GM12878 (cell line): Measurements from ENCODE around the gene SCYGR2. TPM values are rescaled to one million over a fixed set of nuclear protein-coding genes. Genes with fewer than 3 reads are reported as not detected.

Experiments used
- ATAC-seq: fragments of 200-7000 bp; cut with Tn5 transposase; 3 replicates; pipeline ENCODE4 v1.9.1; 2020; ENCODE audit warnings: mild to moderate bottlenecking, moderate library complexity
- BruUV-seq: library from RNA; stranded (reverse); fragments of 400-500 nt; replicated peaks from 2 replicates; lab custom pipeline; 2021; lab: Mats Ljungman, UMichigan
- CTCF ChIA-PET: fragments of 300-600 bp; sonication (Branson Sonifier 250); formaldehyde crosslinking; extraction: SDS; loops from one replicate; lab custom pipeline; 2021; ENCODE audit warnings: inconsistent platforms; lab: Yijun Ruan, JAX
- POLR2A ChIA-PET: fragments of 350-600 bp; formaldehyde crosslinking; extraction: SDS; loops from one replicate; lab custom pipeline; 2021; ENCODE audit warnings: inconsistent platforms; lab: Charles Lee
- RAD21 ChIA-PET: fragments of 300-600 bp; sonication (Branson Sonifier 250); formaldehyde crosslinking; loops from one replicate; lab custom pipeline; 2023; ENCODE audit warnings: antibody characterized with exemption; ENCODE audit not compliant: unreplicated experiment; lab: Charles Lee
- SMC1A ChIA-PET: fragments of 300-600 bp; sonication (Branson Sonifier 250); formaldehyde crosslinking; loops from one replicate; lab custom pipeline; 2023; ENCODE audit not compliant: unreplicated experiment, uncharacterized antibody; lab: Charles Lee
- DNase-seq: peaks from one replicate; pipeline ENCODE4 v3.0.0-alpha.2; 2011; ENCODE audit warnings: low read depth, low spot score
- FAIRE-seq: peaks from 3 replicates; lab custom pipeline; 2011; peaks lifted over from hg19 to GRCh38; lab: Jason Lieb, UNC
- H2AFZ ChIP-seq: 2 replicates; pipeline ENCODE4 v1.6.0; 2011; ENCODE audit warnings: low read depth, low read length, control low read depth; ENCODE audit not compliant: control insufficient read depth
- H3K27ac ChIP-seq: 2 replicates; pipeline ENCODE4 v1.5.1; 2011; ENCODE audit warnings: control low read depth; ENCODE audit not compliant: control insufficient read depth, insufficient read depth
- H3K27me3 ChIP-seq, 2 experiments: replicated peaks in 1 of 2; 2 replicates each; pipeline versions ENCODE4 v1.6.0 to v1.6.1; 2011; ENCODE audit warnings: low read length in 1 of 2; ENCODE audit not compliant: control insufficient read depth in 2 of 2, insufficient read depth in 2 of 2
- H3K36me3 ChIP-seq, 2 experiments: 2 replicates each; pipeline ENCODE4 v1.5.1; 2011; ENCODE audit warnings: low read length in 1 of 2; ENCODE audit not compliant: control insufficient read depth in 2 of 2, insufficient read depth in 2 of 2
- H3K4me1 ChIP-seq: 2 replicates; pipeline ENCODE4 v1.6.1; 2011; ENCODE audit warnings: mild to moderate bottlenecking, low read length, moderate library complexity, mixed read lengths; ENCODE audit not compliant: control insufficient read depth, insufficient read depth
- H3K4me2 ChIP-seq: 2 replicates; pipeline ENCODE4 v1.6.0; 2011; ENCODE audit warnings: control low read depth; ENCODE audit not compliant: control insufficient read depth, insufficient read depth
- H3K4me3 ChIP-seq: fragments of 200-600 bp; sonication (generic); 2 replicates; pipeline ENCODE4 v1.5.1; 2016
- H3K79me2 ChIP-seq: 2 replicates; pipeline ENCODE4 v1.6.0; 2011; ENCODE audit warnings: low read length; ENCODE audit not compliant: control insufficient read depth, insufficient read depth
- H3K9ac ChIP-seq: 2 replicates; pipeline ENCODE4 v1.8.0; 2011; ENCODE audit warnings: low read length, control low read depth, mixed read lengths; ENCODE audit not compliant: control insufficient read depth, insufficient read depth
- H3K9me3 ChIP-seq: replicated peaks from 3 replicates; pipeline ENCODE4 v1.5.1; 2011; ENCODE audit warnings: mild to moderate bottlenecking, low read length; ENCODE audit not compliant: control insufficient read depth, insufficient read depth
- H4K20me1 ChIP-seq: 2 replicates; pipeline ENCODE4 v1.6.0; 2011; ENCODE audit not compliant: control insufficient read depth, insufficient read depth
- ATF2 ChIP-seq: IDR thresholded peaks from 2 replicates; pipeline ENCODE4 v1.6.1; 2012; ENCODE audit warnings: low read length, inconsistent platforms
- ATF3 ChIP-seq: IDR thresholded peaks from 2 replicates; pipeline ENCODE4 v1.6.1; 2011; ENCODE audit warnings: low read depth, mild to moderate bottlenecking, low read length, moderate library complexity, borderline replicate concordance; ENCODE audit errors: extremely low read depth
- BHLHE40 ChIP-seq, 2 experiments: fragments of 450-650 bp in 1 of 2; IDR thresholded peaks; 2 replicates each; pipeline ENCODE4 v1.6.1; 2011 to 2017; ENCODE audit warnings: low read depth in 2 of 2, borderline replicate concordance in 1 of 2, improper control_type of control experiment in 1 of 2, low read length in 1 of 2, mild to moderate bottlenecking in 1 of 2
- BMI1 ChIP-seq: fragments of 450-650 bp; IDR thresholded peaks from 2 replicates; pipeline ENCODE4 v1.6.1; 2016; ENCODE audit warnings: mild to moderate bottlenecking, moderate library complexity, borderline replicate concordance
- CEBPZ ChIP-seq: fragments of 150-350 bp; IDR thresholded peaks from 2 replicates; pipeline ENCODE4 v1.6.1; 2016; ENCODE audit warnings: low read depth, low read length
- CHD2 ChIP-seq: IDR thresholded peaks from 2 replicates; pipeline ENCODE4 v1.6.1; 2011; ENCODE audit warnings: low read depth, low read length, improper control_type of control experiment, borderline replicate concordance
- GABPA ChIP-seq: IDR thresholded peaks from 2 replicates; pipeline ENCODE4 v1.6.1; 2014; ENCODE audit warnings: antibody characterized with exemption, low read depth, mild to moderate bottlenecking, inconsistent platforms
- HDGF ChIP-seq: fragments of 450-650 bp; IDR thresholded peaks from 2 replicates; pipeline ENCODE4 v1.6.1; 2016; ENCODE audit warnings: antibody characterized with exemption
- LARP7 ChIP-seq: fragments of 450-650 bp; IDR thresholded peaks from 2 replicates; pipeline ENCODE4 v1.6.1; 2017; ENCODE audit warnings: mild to moderate bottlenecking
- NFXL1 ChIP-seq: fragments of 450-650 bp; IDR thresholded peaks from 2 replicates; pipeline ENCODE4 v1.6.1; 2017; ENCODE audit warnings: antibody characterized with exemption, mild to moderate bottlenecking, borderline replicate concordance
- NRF1 ChIP-seq: conservative IDR thresholded peaks from 2 replicates; pipeline ENCODE4 v1.6.1; 2011; ENCODE audit warnings: mild to moderate bottlenecking, low read depth, low read length, improper control_type of control experiment
- PKNOX1 ChIP-seq: fragments of 450-650 bp; IDR thresholded peaks from 2 replicates; pipeline ENCODE4 v1.6.1; 2016; ENCODE audit warnings: mild to moderate bottlenecking
- PML ChIP-seq: IDR thresholded peaks from 2 replicates; pipeline ENCODE4 v1.6.1; 2012; ENCODE audit warnings: low read length, inconsistent platforms
- POLR2AphosphoS5 ChIP-seq: IDR thresholded peaks from 2 replicates; pipeline ENCODE4 v1.6.1; 2011; ENCODE audit warnings: mild to moderate bottlenecking, low read length, inconsistent platforms
- RB1 ChIP-seq: fragments of 450-650 bp; formaldehyde crosslinking; IDR thresholded peaks from 2 replicates; pipeline ENCODE4 v1.6.1; 2017; ENCODE audit warnings: mild to moderate bottlenecking, borderline replicate concordance
- TCF12 ChIP-seq: IDR thresholded peaks from 2 replicates; pipeline ENCODE4 v1.6.1; 2011; ENCODE audit warnings: low read depth, mild to moderate bottlenecking, low read length
- USF2 ChIP-seq: IDR thresholded peaks from 2 replicates; pipeline ENCODE4 v1.6.1; 2011; ENCODE audit warnings: low read depth, low read length, improper control_type of control experiment, borderline replicate concordance
- WRNIP1 ChIP-seq: IDR thresholded peaks from 2 replicates; pipeline ENCODE4 v1.6.1; 2011; ENCODE audit warnings: low read depth, low read length, improper control_type of control experiment, borderline replicate concordance
- in situ Hi-C: fragments of 300-500 bp; cut with MboI; formaldehyde crosslinking; loops from 9 replicates; pipeline ENCODE4 v1.14.3; 2018; ENCODE audit warnings: mixed read lengths
- intact Hi-C: fragments of 100-400 bp; cut with micrococcal nuclease; formaldehyde crosslinking; loops from one replicate; pipeline ENCODE4 v1.14.2; 2022; ENCODE audit not compliant: unreplicated experiment
- polyA plus RNA-seq, 11 experiments: library from polyadenylated mRNA; depleted of rRNA in 4 of 11; unstranded in 6 of 11; stranded (reverse) in 5 of 11; fragments of >200 nt; fragmentation: Nextera tagmentation in 4 of 11; fragmentation: Illumina TruSeq in 1 of 11; extraction: Ambion mirVana in 4 of 11; extraction: Trizol in 1 of 11; gene quantifications; 1 replicate in 1 of 11; 2 replicates in 10 of 11; pipeline versions ENCODE4 v1.2.1 to v1.2.3, GENCODE V29; 2011 to 2016; ENCODE audit warnings: inconsistent platforms in 2 of 11, missing spikeins in 2 of 11, low read depth in 1 of 11
- total RNA-seq, 4 experiments: library from RNA; depleted of rRNA in 3 of 4; stranded (reverse); fragments of >200 nt in 3 of 4; fragmentation: Illumina TruSeq in 1 of 4; extraction: Trizol in 1 of 4; gene quantifications; 2 replicates each; pipeline versions ENCODE4 v1.2.1 to v1.2.3, GENCODE V29; 2013 to 2021

Gene SCYGR2
- total and polyA plus RNA-seq, 10 of the 15 experiments (the other 5 are each of a cell fraction or from before 2014, with no cell fraction given): not detected

DNA sequence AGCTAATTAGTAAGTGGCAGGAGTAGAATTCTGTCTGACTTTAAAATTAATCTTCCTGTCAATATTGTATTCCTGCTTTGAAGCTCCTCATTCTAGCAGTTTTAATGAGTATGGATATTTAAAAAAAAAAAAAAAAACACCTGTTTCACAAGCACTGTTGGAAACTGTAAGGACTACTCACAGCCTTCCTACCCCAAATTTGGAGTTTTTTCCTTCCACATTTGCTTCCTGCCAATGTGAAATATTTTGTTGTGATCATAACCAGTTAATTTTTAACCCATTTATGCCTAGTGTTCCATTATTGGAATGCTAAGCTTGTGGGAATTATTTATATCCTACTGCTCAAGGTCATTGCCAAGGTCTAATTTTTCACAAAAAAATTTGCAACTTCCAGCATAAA, 36.1 kb upstream of the SCYGR2 start:
- intact Hi-C loops: no loop called here
- POLR2A ChIA-PET: interaction anchor here (0.7 kb wide), 1 partner anchor 255 kb away, joined by 4 read pairs; no protein-coding TSS in a partner anchor
- Histone ChIP-seq H3K36me3 (0 out of 4 replicates have a peak, but pooled peaks cover 0 to 2% of the 10 kb centered on the region in 2 experiments), H3K9ac (no peak overlapping the region), H3K4me3 (no peak overlapping the region), H3K4me1 (no peaks in the 10 kb centered on the region), H4K20me1 (no peaks in the 10 kb centered on the region), H3K27ac (no peak overlapping the region), H3K4me2 (no peak overlapping the region), H3K27me3 (no peaks in the 10 kb centered on the region), H2AFZ (no peak overlapping the region), H3K9me3 (no peaks in the 10 kb centered on the region), H3K79me2 (no peaks in the 10 kb centered on the region)
- BruUV-seq: no TSS peak
- no peak for DNase-seq
- TF ChIP-seq CEBPZ: no peak
- TF ChIP-seq LARP7: no peak
- TF ChIP-seq HDGF: no peak
- no peak for TF ChIP-seq TCF12
- no peak for TF ChIP-seq POLR2AphosphoS5
- TF ChIP-seq GABPA: no peak
- no peak for TF ChIP-seq WRNIP1
- TF ChIP-seq PML: no peak
- TF ChIP-seq ATF2: no peak
- TF ChIP-seq PKNOX1: no peak
- no peak for TF ChIP-seq BHLHE40 (IDR thresholded peaks at IDR 0.05; ENCODE audit: borderline replicate concordance in 1 of 2, low read depth in 2 of 2, low read length in 1 of 2)
- TF ChIP-seq BMI1: no peak
- no peak for TF ChIP-seq NRF1
- no peak for TF ChIP-seq ATF3
- no peak for TF ChIP-seq USF2
- no peak for TF ChIP-seq CHD2
- no peak for TF ChIP-seq NFXL1
- TF ChIP-seq RB1: no peak
- CTCF ChIA-PET: interaction anchor here (0.7 to 1.3 kb wide), 2 partner anchors 95 to 1897 kb away, joined by 4 read pairs; no protein-coding TSS in a partner anchor
- in situ Hi-C loops: no loop called here
- ATAC-seq: no peak
- SMC1A ChIA-PET: interaction anchor here (0.7 to 1.1 kb wide), 4 partner anchors 9 to 157 kb away, joined by 4 to 7 read pairs (median 5); no protein-coding TSS in a partner anchor
- RAD21 ChIA-PET: no interaction called here
- no peak for FAIRE-seq
